ENCODE results near the gene HIVEP3. TPM values are rescaled to one million over a fixed set of nuclear protein-coding genes. Genes with fewer than 3 reads are reported as not detected.

The HIVEP3 gene
- polyA plus RNA-seq, 3 donors: 1.3 to 18.5 (median 4.6) TPM

DNA sequence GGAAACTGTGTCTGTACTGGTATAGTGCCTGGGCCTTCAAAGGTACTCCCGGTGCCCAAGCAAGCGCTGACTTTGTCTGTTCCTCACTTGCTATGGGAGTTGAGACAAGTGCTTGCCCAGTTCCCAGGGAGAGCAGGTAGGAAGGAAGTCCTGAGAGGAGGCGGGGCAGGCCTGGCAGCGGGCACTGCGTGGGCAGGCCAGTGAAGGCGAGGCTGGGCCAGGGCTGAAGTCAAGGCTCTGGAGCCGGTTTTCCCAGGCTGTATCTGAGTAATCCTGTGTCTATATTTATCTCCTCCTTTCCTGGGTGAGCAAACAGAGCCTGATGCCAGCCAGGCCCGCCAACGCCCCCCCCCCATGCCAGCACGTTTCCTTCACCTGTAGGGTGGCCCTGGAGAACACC lies 418.3 kb downstream of the HIVEP3 start:
- WGBS, 3 donors: 31 to 82% (median 81%) methylated on average over 10 of the region's 10 CpGs
- H3K27ac ChIP-seq (ENCODE audit: low read depth, low read length): no peak overlapping the region

DNA sequence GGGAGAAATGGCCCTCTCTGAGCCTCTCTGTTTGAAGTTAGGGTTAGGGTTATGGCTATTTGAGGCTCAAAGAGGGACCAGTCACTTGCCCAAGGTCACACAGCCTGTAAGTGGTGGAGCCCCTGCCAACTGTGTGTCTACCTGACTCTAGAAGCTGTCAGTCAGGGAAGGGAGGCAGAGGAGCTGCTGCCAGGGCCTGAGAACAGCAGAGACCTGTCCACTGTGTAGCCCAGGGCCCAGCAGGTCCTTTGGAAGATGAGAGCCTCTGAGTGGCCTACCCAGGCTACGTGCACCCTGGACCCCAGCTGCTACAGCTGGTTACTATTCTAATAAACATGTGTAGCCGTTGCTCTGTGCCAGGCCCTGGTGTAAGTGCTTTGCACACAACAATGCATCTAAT lies 419.1 kb downstream of the HIVEP3 start:
- 47 to 89% (median 83%) methylated on average over 2 of the region's 2 CpGs for WGBS, 3 donors

DNA sequence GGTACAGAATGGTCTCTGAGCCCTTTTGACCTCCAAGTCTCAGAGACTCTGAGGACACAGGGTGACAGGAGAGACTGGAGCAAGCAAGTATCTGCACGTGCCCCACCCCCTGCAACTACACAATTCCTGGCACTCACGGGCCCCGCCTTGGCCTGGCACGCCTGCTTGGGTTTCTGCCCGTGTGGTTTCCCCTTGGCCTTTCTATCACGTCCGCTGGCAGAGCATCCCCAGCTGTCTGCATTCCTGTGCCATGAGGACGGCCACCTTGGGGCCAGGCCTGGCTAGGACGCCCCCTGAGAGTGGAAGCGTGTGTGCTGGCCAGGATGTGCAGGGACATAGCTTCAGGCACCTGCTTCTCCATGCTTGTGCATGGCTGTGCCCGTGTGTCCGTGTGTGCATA lies 419.9 kb downstream of the HIVEP3 start:
- no peak overlapping the region for H3K27ac ChIP-seq (ENCODE audit: low read depth, low read length)
- 59 to 61% (median 60%) methylated on average over 12 of the region's 12 CpGs for WGBS, 3 donors

More for the DNA sequence above, 419.1 kb downstream of the HIVEP3 start:
- H3K27ac ChIP-seq (ENCODE audit: low read depth, low read length): no peak overlapping the region

DNA sequence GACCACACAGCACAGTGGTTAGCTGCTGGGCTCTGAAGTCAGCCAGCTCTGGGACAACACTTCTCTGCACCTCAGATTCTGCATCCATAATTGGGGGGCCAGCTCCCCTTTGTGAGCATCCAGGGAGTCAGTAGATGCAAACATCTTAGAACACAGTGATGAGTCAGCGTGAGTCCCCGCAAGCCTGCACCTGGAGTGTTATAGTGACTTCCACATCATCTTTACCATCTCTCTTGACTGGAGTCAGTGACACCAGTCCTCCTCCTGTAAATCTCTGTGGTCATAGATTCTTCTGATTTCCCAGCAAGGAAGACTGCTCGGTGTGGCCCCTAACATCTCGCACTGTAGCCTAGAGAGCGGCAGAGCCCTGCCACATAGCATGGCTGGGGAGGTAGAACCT lies 420.3 kb downstream of the HIVEP3 start:
- 94 to 96% (median 94%) methylated on average over 5 of the region's 5 CpGs for WGBS, 3 donors
- H3K27ac ChIP-seq (ENCODE audit: low read depth, low read length): no peak overlapping the region

DNA sequence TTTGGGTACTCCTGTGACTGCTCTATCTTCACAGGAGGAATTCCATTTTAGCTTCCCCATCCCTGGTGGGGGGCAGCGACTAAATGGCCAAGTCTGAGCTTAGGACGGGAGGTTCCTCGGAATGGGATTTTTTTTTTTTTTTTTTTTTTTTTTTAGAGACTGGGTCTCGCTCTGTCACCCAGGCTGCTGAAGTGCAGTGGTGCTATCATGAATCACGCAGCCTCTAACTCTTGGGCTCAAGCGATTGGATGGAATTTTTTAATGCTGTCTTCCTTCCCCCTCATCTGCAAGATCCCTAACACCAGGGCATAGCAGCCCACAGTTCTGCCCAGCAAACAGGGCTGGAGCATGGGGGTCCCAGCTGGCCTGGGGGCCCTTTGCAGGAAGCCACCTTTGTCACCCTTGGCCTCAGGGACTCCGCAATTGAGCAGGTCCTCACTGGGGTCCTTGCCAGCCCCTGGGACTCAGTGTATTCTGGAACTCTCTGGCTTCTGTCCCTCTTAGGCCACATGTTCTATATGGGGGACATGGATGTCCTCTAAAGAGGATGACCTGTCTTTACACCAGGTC lies 421.2 kb downstream of the HIVEP3 start:
- no peak overlapping the region for H3K27ac ChIP-seq (ENCODE audit: low read depth, low read length)
- 92 to 96% (median 93%) methylated on average over 6 to 7 of the region's 7 CpGs for WGBS, 3 donors

DNA sequence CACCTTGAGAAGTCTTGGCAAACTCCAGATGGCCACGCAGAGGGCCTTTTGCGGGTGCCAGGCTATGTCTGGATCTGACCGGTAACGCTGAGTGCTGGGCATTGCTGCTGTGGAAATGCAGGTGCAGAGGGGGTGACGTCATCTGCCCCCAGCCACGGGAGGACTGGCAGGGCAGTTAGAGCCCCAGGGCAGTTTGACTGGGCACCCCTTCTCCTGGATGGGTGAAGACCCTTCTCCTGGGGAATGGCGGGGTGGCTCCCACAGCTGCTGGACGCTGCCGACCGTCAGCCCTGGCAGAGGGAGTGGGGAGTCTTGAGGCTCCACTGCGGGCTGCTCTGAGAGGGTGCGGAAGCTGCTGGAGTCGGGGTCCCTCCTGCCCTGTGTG lies 421.7 kb downstream of the HIVEP3 start:
- 89 to 91% (median 89%) methylated on average over 11 to 13 of the region's 13 CpGs for WGBS, 3 donors
- H3K27ac ChIP-seq (ENCODE audit: low read depth, low read length): no peak overlapping the region

DNA sequence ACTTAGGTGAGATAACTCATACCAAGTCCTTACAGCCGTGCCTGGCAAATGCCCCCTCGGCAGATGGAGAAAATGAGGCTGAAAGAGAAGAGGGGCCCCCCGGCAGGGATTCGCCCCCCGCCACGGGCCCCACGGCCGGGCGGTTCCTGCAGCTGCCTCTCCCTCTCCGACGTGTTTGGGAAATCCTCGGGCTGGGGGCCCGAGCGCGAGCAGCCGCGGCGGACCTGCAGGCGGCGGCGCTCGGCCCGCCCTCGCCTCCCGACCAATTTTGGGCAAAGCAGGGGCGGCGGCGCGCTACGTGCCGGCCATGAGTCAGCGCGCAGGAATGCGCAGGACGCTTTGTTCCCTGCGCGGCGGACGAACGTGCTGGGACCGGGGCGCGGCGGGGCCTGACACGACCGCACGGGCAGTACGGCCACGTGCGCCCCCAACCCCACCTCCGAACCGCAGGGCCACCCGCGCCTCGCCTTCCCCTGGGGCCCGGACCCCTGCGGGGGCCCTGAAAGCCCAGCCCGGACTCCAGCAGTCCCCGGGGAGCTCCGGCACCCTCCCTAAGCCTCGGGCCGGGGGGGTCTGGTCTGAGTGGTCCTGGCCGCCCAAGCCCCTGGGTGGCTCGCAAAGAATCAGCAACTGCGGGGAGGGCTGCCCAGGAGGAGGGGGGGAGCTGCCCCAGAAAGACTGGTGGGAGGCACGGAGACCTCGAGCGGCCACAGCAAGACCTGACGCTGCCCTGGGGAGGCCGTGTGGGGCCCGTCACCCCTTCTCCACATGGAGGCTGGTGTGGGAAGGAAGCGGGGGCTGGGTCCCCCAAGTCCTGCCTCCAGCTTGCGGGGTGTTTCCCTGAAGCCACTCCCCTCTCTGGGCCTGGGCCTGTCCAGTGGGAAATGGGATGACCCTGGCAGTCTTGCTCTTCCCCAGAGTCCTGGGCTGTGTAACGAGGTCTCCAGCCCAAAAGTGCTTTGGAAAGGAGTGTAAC lies 422.4 kb downstream of the HIVEP3 start:
- no peak overlapping the region for H3K27ac ChIP-seq (ENCODE audit: low read depth, low read length)
- 6 to 15% (median 7%) methylated on average over 54 to 74 of the region's 74 CpGs for WGBS, 3 donors

DNA sequence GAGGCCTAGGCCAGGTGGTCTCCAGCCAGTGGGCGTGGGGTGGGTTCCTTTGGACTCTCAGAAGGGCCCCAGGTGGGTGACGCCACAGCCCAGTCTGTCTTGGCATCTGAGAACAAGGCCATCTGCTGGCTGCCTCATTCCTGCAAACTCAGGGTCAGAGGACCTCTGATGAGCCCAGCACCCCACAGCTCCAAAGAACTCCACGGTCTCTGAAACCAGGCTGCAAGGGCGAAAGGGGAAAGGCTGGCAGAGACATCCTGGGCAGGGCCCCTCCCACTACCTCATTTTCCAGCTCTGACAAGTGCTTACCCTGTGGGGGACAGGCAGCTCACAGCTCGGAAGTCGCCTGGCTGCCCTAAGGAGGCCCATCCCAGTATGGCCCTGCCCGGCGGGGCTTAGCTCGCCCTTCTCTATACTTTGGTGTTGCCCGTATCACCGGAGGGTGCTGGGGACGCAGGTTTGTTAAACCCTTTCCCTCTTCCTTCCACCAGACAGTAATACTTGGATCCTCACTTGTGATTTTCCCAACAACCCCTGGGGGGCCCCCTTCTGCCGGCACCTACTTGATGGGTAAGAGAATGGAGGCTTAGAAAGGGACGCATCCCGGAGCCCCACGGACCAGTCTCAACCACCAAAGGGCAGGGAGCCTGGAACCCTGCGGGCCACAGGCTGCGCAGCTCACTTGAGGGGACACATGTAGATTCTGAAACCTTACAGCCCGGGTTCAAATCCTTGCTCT lies 423.3 kb downstream of the HIVEP3 start:
- 63 to 71% (median 64%) methylated on average over 19 of the region's 19 CpGs for WGBS, 3 donors
- no peak overlapping the region for H3K27ac ChIP-seq (ENCODE audit: low read depth, low read length)

DNA sequence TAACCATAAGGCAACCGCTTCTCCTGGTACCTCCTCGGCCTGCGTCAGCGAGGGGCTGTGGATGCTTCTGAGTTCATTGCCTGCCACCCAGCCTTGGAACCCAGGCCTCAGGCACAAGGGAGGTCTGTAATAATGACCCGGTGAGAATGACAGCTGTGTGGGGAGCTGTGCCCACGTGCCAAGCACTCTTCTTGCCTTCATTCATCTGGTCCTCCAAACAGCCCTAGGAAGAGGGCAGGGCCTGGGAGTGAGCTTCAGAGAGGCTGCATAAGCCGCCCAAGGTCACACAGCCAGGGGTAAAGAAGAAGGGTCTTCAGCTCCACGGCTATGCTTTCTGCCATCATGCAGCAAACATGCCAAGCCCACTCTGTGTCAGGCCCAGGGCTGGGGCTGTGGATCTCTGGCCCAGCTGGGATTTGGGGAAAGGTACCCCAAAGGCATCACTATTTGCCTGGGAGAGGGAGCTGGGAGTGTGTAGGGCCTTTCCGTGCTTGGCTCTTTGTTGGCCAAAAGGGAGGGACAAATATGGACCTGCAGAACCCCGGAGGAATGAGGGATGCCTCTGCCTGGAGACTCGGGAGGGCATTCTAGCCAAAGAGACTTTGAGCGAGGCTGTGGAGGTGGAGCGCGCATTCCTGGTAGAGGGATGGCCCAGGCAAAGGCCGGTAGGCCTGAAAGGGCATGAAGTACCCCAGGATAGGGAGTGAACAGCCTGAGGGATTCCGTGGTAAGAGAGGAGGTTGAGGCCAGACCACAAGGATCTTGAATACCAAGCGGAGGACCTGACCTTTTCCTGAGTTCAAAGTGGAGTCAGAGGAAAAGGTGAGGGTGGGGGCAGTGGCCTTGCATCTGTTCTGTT lies 424.1 kb downstream of the HIVEP3 start:
- no peak overlapping the region for H3K27ac ChIP-seq (ENCODE audit: low read depth, low read length)
- WGBS, 3 donors: 86 to 93% (median 87%) methylated on average over 16 to 17 of the region's 17 CpGs

DNA sequence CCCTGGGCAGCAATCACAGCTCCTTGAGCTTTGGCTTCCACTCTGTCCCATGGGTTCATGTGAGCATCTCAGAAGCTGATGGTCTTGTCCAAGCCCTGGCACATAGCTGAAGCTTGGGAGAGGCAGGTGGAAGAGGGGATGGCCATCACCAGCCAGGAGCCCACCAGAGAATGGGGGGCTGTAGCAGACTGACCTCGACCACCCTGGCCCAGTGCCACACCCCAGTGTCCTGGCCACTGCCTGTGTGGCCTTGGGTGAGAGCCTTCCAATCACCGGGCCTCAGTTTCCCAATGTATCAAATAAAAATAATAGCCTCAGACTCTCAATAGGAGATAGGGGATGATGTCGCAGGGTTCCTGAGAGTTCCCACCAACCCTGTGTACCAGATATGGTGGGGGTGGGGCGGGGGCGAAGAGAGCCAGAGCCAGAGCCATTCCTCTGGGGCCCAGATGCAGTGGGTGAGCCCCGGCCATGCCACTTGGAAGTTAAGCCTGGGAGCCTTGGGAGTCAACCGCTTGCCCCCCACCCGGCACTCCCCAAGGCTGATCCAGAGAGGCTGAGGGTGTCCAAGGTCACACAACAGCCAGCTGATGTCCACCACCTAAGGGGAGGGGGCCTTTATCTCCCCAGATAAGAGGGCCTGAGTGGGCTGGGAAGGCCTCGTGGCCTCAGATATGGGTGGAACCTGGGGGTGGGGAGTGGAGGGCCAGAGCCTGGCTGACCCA lies 424.9 kb downstream of the HIVEP3 start:
- 80 to 92% (median 91%) methylated on average over 9 of the region's 9 CpGs for WGBS, 3 donors

DNA sequence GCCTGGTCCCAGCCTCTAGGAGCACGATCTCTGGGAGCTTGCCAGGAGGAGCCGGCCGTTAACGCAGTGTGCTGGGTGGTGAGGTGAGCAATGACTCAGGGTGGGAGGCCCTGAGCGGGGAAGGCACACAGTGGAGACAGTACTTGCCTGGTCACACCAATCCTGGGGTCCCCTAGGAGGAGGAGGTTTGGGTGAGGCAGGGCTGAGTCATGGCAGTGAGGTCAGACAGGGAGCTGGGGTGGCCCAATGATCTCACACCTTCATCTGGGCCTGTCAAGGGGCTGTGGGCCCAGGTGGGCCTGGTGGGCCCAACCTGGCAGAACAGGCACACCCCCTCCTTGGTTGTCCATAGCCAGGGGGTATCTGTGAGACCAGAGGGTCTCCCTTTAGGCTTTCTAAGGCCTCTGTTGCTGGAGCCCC lies 425.6 kb downstream of the HIVEP3 start:
- no peak overlapping the region for H3K27ac ChIP-seq (ENCODE audit: low read depth, low read length)
- 83 to 92% (median 90%) methylated on average over 5 of the region's 5 CpGs for WGBS, 3 donors

More for the DNA sequence above, 424.9 kb downstream of the HIVEP3 start:
- no peak overlapping the region for H3K27ac ChIP-seq (ENCODE audit: low read depth, low read length)

DNA sequence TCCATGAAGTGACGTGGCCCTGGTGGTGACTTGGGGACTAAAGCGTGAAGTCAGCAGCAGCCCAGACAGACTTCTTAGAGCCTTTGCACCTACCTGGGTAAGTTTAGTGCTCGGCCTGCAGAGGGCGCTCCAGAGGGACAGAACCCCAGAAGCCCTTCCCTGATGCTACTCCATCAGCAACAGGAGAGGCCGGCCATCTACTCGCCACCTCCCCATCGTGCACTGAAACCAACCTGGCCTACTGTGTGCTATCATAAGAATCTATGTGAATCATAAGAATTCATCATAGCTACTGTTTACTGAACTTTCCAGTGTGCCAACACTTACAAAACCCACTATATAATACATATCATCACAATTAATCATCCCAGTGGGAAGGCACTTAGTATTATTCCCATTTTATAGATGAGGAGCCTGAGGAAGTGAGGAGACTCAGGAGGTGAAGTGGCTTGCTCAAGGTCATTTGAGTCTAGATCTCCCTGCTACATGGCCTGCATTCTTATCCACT lies 426.3 kb downstream of the HIVEP3 start:
- H3K27ac ChIP-seq (ENCODE audit: low read depth, low read length): no peak overlapping the region
- 52 to 72% (median 63%) methylated on average over 7 of the region's 7 CpGs for WGBS, 3 donors

DNA sequence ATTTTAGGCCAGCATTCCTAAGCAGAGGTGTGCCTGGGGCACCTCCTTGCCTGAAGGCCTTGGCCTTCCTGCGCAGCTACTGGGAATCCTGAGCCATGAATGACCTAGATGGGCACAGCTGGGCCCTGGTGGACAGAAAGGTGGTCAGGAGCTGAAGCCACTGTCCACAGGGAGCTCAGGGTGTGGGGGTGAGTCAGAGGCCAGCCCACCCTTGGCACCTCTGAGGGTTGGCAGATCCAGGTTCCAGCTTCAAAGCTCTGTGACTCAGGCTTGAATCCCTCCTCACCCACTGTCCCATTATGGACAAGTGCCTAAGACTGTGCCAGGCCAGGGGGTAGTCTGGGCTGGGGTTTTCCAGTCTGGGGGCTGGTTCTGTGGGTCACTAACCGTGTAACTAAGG lies 427.8 kb downstream of the HIVEP3 start:
- WGBS, 3 donors: 84 to 98% (median 94%) methylated on average over 2 of the region's 2 CpGs

DNA sequence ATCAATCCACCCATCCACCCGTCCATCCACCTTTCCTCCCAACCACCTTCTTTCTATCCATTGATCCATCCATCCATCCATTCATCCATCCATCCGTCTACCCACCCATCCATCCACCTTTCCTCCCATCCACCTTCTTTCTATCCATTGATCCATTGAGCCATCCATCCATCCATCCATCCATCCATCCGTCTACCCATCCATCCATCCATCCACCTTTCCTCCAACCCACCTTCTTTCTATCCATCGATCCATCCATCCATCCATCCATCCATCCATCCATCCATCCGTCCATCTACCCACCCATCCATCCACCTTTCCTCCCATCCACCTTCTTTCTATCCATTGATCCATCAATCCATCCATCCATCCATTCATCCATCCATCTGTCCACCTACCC lies 429.2 kb downstream of the HIVEP3 start:
- no peak overlapping the region for H3K27ac ChIP-seq (ENCODE audit: low read depth, low read length)
- 88 to 93% (median 92%) methylated on average over 5 of the region's 5 CpGs for WGBS, 3 donors

More for the DNA sequence above, 427.8 kb downstream of the HIVEP3 start:
- H3K27ac ChIP-seq (ENCODE audit: low read depth, low read length): no peak overlapping the region

DNA sequence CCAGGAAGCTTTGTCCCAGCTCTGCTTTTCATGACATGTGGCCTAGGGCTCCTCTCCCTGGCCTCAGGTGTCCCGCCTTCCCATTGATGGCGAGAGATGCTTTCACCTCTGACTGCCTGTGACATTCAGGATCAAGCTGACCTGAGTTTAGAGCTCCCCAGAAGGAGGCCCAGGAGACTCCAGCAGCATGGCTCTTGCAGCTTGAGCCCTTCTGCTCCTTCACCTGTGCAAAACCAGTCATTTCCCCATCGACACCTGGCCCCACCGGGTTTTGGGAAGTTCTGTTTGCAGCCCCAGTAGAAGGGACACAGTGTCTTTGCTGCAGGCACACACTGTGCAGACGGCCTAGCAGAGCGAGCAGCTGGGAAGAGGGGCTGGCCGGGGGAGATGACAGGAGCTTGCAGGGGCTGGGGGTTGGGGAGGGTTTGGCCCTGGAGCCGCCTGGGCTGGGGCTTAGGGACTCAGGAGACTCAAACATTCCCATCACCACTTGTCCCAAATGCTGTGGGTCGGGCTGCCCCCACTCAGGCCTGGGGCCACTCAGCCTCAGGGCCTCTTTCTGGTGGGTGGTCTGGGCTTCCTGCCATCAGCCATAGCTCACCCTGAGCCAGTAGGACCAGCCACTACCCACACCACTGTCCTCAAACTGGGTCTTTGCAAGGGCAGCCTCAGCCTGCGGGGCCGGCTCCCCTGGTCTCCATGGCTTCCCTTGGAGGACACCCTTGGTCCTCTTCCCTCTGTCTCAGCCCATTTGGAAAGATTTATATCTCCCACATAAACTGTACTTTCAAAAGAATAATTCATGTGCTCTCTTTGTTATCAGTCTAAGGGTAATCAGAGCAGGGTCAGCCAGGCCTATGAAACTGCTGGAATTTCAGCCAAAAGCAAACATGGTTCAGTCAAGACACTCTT lies 430.4 kb downstream of the HIVEP3 start:
- WGBS, 3 donors: 86 to 94% (median 89%) methylated on average over 10 to 11 of the region's 11 CpGs
- no peak overlapping the region for H3K27ac ChIP-seq (ENCODE audit: low read depth, low read length)

Measured in adipose tissue (tissue), 3 donors.